Activated B cell treated with CpG ODN at 0.5 μM for 24 hours (primary cell): ENCODE data around the gene ACOT6. TPM values are rescaled to one million over a fixed set of nuclear protein-coding genes. Genes with fewer than 3 reads are reported as not detected.

Source experiments
- ATAC-seq: fragments of 200-7000 bp; cut with Tn5 transposase; one replicate; pipeline ENCODE4 v1.10.0; 2021; ENCODE audit warnings: low read depth, mild to moderate bottlenecking, moderate library complexity
- CTCF ChIA-PET: fragments of 350-600 bp; sonication (Branson Sonifier 250); formaldehyde crosslinking; loops from one replicate; lab custom pipeline; 2021; ENCODE audit warnings: antibody characterized with exemption; lab: Charles Lee
- POLR2A ChIA-PET: fragments of 350-600 bp; sonication (Branson Sonifier 250); formaldehyde crosslinking; loops from one replicate; lab custom pipeline; 2021; ENCODE audit warnings: antibody characterized with exemption; lab: Charles Lee
- DNase-seq: peaks from one replicate; pipeline ENCODE4 v3.0.0; 2022
- H3K27ac Mint-ChIP-seq: one replicate; pipeline ENCODE4 v1.8.0; 2020; ENCODE audit warnings: mixed read lengths
- H3K27me3 Mint-ChIP-seq: one replicate; pipeline ENCODE4 v1.8.0; 2021; ENCODE audit warnings: mixed read lengths
- H3K36me3 Mint-ChIP-seq: one replicate; pipeline ENCODE4 v1.8.0; 2021; ENCODE audit warnings: low read depth, mixed read lengths
- H3K4me1 Mint-ChIP-seq: one replicate; pipeline ENCODE4 v1.8.0; 2021; ENCODE audit warnings: mixed read lengths
- H3K4me3 Mint-ChIP-seq: one replicate; pipeline ENCODE4 v1.8.0; 2020; ENCODE audit warnings: mild to moderate bottlenecking, mixed read lengths
- H3K9me3 Mint-ChIP-seq: one replicate; pipeline ENCODE4 v1.8.0; 2020; ENCODE audit warnings: mixed read lengths
- intact Hi-C: fragments of 100-400 bp; cut with micrococcal nuclease; formaldehyde crosslinking; loops from one replicate; pipeline ENCODE4 v1.15.1; 2024
- total RNA-seq: library from RNA; stranded (reverse); gene quantifications from 2 replicates; pipeline ENCODE4 v1.2.3, GENCODE V29; 2022
- TF ChIP-seq, protein P1 (sequence below): fragments of 200-600 bp; IDR thresholded peaks from one replicate; pipeline ENCODE4 v1.8.0; 2022; ENCODE audit warnings: antibody characterized with exemption, mild to moderate bottlenecking

The ACOT6 gene
- total RNA-seq, 1 donor from 2014 or later = not detected

DNA sequence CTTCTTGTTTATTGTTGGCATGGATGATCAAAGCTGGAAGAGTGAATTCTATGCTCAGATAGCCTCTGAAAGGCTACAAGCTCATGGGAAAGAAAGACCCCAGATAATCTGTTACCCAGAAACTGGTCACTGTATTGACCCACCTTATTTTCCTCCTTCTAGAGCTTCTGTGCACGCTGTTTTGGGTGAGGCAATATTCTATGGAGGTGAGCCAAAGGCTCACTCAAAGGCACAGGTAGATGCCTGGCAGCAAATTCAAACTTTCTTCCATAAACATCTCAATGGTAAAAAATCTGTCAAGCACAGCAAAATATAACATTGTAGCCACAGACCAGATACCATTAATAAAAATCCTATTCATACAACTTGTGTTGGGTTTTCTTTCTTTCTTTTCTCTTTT lies 7.2 kb downstream of the ACOT6 start:
- CTCF ChIA-PET = no interaction called here
- intact Hi-C loops = no loop called here
- DNase-seq (no peak), ATAC-seq (no peak)
- POLR2A ChIA-PET = no interaction called here
- Mint-ChIP-seq H3K27me3 (no peaks in the 10 kb centered on the region), H3K4me3 (no peak overlapping the region), H3K4me1 (no peaks in the 10 kb centered on the region), H3K27ac (no peak overlapping the region), H3K36me3 (no peaks in the 10 kb centered on the region), H3K9me3 (no peaks in the 10 kb centered on the region)
- TF ChIP-seq, protein P1, sequence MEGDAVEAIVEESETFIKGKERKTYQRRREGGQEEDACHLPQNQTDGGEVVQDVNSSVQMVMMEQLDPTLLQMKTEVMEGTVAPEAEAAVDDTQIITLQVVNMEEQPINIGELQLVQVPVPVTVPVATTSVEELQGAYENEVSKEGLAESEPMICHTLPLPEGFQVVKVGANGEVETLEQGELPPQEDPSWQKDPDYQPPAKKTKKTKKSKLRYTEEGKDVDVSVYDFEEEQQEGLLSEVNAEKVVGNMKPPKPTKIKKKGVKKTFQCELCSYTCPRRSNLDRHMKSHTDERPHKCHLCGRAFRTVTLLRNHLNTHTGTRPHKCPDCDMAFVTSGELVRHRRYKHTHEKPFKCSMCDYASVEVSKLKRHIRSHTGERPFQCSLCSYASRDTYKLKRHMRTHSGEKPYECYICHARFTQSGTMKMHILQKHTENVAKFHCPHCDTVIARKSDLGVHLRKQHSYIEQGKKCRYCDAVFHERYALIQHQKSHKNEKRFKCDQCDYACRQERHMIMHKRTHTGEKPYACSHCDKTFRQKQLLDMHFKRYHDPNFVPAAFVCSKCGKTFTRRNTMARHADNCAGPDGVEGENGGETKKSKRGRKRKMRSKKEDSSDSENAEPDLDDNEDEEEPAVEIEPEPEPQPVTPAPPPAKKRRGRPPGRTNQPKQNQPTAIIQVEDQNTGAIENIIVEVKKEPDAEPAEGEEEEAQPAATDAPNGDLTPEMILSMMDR = no peak

DNA sequence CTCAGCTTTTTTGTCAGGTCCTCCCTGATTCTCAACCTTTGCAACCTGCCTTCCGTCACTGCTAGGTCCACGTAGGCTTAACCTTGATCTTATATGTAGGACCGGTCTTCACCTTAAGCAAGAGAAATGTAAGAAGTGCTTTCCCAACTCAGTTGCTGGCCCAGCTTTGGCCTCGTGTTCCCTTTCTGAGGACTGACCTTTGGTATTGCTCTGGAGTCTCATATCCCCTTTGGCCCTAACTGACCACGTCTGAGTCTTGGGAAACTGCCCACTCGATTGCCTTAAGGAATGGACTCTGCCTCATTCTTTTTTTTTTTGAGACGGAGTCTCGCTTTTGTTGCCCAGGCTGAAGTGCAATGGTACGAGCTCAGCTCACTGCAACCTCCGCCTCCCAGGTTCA lies 8.0 kb downstream of the ACOT6 start:
- TF ChIP-seq, protein P1 = no peak
- intact Hi-C loops = no loop called here
- H3K36me3 Mint-ChIP-seq = no peaks in the 10 kb centered on the region
- H3K4me3 Mint-ChIP-seq = no peak overlapping the region
- DNase-seq = no peak
- no peaks in the 10 kb centered on the region for H3K27me3 Mint-ChIP-seq
- H3K9me3 Mint-ChIP-seq = no peaks in the 10 kb centered on the region
- CTCF ChIA-PET = no interaction called here
- no peak for ATAC-seq
- POLR2A ChIA-PET = no interaction called here
- no peak overlapping the region for H3K27ac Mint-ChIP-seq
- H3K4me1 Mint-ChIP-seq = no peaks in the 10 kb centered on the region

DNA sequence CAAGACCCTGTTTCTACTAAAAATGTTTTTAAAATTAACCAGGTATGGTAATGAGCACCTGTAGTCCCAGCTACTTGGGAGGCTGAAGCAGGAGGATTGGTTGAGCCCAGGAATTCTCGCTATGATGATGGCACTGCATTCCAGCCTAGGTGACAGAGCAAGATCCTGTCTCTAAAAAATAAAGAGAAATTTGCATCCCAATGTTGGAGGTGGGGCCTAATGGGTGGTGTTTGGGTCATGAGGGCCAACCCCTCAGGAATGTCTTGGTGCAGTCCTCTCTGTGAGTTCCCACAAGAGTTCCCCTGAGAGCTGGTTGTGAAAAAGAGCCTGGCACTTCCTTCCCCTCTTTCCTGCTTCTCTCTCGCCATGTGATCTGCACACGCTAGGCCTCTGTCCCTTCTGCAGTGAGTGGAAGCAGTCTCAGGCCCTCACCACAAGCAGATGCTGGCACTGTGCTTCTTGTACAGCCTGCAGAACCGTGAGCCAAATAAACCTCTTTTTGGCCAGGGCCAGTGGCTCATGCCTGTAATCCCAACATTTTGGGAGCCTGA lies 11.3 kb downstream of the ACOT6 start:
- intact Hi-C loops = no loop called here
- Mint-ChIP-seq H3K27ac (no peak overlapping the region), H3K4me1 (no peaks in the 10 kb centered on the region), H3K9me3 (no peaks in the 10 kb centered on the region), H3K4me3 (no peak overlapping the region), H3K27me3 (no peaks in the 10 kb centered on the region), H3K36me3 (no peaks in the 10 kb centered on the region)
- no peak for ATAC-seq
- ChIA-PET CTCF (no interaction called here), POLR2A (no interaction called here)
- TF ChIP-seq, protein P1 = no peak
- DNase-seq = no peak

DNA sequence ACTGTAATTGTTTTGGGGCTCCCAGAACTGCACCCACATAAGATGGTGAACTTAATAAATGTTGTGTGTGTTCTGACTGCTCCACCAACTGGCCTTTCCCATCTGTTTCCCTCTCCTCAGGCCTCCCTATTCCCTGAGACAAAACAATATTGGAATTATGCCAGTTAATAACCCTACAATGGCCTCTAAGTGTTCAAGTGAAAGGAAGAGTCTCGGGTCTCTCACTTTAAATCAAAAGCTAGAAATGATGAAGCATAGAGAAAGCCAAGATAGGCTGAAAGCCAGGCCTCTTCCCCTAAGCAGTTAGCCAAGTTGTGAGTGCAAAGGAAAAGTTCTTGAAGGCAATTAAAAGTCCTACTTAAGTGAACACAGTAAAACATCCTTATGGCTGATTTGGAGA lies 13.4 kb downstream of the ACOT6 start:
- ATAC-seq = no peak
- H3K9me3 Mint-ChIP-seq = no peaks in the 10 kb centered on the region
- no peaks in the 10 kb centered on the region for H3K4me1 Mint-ChIP-seq
- ChIA-PET CTCF (interaction anchor here (1.0 kb wide), 1 partner anchor 117 kb away, joined by 3 read pairs; no protein-coding TSS in a partner anchor), POLR2A (no interaction called here)
- peaks cover 6% of the 10 kb centered on the region for H3K27me3 Mint-ChIP-seq
- TF ChIP-seq, protein P1 = no peak
- no peak for DNase-seq
- H3K27ac Mint-ChIP-seq = no peak overlapping the region
- no peaks in the 10 kb centered on the region for H3K36me3 Mint-ChIP-seq
- intact Hi-C loops = no loop called here
- no peak overlapping the region for H3K4me3 Mint-ChIP-seq

DNA sequence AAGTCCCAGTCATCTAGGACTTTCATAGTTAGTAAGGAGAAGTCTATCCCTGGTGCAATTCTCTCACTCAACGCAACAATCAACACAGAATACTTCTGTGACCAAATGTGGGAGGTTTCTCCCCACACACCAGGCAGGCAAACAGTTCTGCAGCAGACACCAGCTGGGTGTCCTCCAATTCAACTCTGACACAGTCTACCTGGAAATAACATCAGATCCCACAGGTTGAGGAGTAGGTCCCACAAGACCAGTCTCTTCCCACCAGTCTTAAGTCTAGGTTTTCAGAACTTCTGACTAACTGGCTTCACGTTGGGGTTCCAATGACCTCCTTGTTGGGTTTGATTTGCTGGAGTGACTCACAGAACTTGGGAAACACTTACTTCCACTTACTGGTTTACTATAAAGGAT lies 14.8 kb downstream of the ACOT6 start:
- intact Hi-C loops = no loop called here
- ATAC-seq (no peak), DNase-seq (no peak)
- Mint-ChIP-seq H3K36me3 (no peaks in the 10 kb centered on the region), H3K27me3 (peaks cover 6% of the 10 kb centered on the region), H3K9me3 (no peaks in the 10 kb centered on the region), H3K4me1 (no peaks in the 10 kb centered on the region), H3K4me3 (no peak overlapping the region), H3K27ac (no peak overlapping the region)
- ChIA-PET CTCF (no interaction called here), POLR2A (interaction anchor here (0.6 kb wide), 1 partner anchor 57 kb away, joined by 13 read pairs; no protein-coding TSS in a partner anchor)
- TF ChIP-seq, protein P1 = no peak
